Loucy (cell line): Measurements from ENCODE around the gene TMSB10.

Source experiments
- EZH2phosphoT487 ChIP-seq: fragments of 200-600 bp; IDR thresholded peaks from 2 replicates; pipeline ENCODE4 v1.6.1; 2018; ENCODE audit warnings: antibody characterized with exemption, mild to moderate bottlenecking, moderate library complexity, borderline replicate concordance
- TF ChIP-seq, protein P1 (sequence below): fragments of 200-600 bp; sonication (generic); conservative IDR thresholded peaks from 2 replicates; pipeline ENCODE4 v1.5.1; 2014; ENCODE audit warnings: mild to moderate bottlenecking, antibody characterized with exemption, low read length

- TF ChIP-seq, protein P1, sequence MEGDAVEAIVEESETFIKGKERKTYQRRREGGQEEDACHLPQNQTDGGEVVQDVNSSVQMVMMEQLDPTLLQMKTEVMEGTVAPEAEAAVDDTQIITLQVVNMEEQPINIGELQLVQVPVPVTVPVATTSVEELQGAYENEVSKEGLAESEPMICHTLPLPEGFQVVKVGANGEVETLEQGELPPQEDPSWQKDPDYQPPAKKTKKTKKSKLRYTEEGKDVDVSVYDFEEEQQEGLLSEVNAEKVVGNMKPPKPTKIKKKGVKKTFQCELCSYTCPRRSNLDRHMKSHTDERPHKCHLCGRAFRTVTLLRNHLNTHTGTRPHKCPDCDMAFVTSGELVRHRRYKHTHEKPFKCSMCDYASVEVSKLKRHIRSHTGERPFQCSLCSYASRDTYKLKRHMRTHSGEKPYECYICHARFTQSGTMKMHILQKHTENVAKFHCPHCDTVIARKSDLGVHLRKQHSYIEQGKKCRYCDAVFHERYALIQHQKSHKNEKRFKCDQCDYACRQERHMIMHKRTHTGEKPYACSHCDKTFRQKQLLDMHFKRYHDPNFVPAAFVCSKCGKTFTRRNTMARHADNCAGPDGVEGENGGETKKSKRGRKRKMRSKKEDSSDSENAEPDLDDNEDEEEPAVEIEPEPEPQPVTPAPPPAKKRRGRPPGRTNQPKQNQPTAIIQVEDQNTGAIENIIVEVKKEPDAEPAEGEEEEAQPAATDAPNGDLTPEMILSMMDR: no peak
- TF ChIP-seq EZH2phosphoT487: no peak
Measured at GRCh38 chr2:84931384-84931821, 25.9 kb downstream of the TMSB10 start.
